ENCODE measurements around the gene PBX4. TPM values are rescaled to one million over a fixed set of nuclear protein-coding genes. Genes with fewer than 3 reads are reported as not detected.
A peak's percentile ranks its signal among the peaks of the same experiment; 100 is the strongest.

PBX4 gene
- total and polyA plus RNA-seq, 2 of the 8 experiments (the other 6 are each of a cell fraction or from before 2014, with no cell fraction given), result 3.4 to 3.8 TPM

DNA sequence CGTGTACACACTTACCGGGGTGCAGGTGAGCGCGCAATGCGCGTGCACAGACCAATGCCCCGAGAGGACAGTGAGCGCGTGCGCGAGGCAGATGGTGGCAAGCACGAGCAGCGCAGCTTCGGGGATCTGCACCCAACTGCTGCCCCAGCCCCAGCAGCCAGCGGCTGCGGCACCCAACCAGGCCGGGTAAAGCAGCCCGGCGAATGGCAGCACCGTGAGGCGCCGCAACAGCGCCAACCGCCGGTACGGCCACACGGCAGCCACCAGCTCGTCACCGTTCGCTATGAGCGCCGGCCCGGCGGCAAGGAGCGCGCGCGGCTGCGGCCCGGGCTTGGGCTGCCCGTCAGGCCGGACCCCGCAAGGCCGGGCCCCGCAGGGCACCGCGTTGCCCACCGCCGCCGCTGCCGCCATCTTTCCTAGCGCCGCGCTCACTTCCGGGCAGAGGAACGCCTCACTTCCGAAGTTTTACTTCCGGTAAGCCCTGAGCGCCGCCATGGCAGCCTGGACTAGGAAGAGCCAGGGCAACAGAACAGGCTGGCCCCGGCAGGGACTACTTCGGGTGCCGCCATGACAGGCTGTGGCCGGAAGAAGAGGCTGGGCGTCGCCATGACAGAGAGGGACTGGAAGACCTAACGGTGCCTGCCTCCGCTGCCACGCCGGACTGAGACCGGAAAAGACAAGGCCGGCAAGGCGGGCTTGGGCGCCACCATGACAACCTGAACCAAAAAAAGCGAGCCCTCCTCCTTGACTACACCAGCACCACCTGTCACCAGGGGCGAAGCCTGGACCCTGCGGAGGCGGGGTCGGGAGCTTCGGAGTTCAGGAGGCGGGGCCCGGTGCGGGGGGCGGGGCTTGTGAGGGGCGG lies 45.0 kb upstream of the PBX4 start, which contains the start of gene ATP13A1 (continued):
- TF ChIP-seq EGR1 (IDR thresholded peaks at IDR 0.05; ENCODE audit: borderline replicate concordance, low read depth, low read length) (peak; percentile 94), FOSL1 (IDR thresholded peaks at IDR 0.05; ENCODE audit: insufficient read depth, low read depth, low read length) (no peak), JUN (IDR thresholded peaks at IDR 0.05; ENCODE audit: low read depth, low read length) (0 out of 2 replicates have a peak, but pooled peaks have one; percentile 9), CTBP2 (IDR thresholded peaks at IDR 0.05; ENCODE audit: borderline replicate concordance, insufficient read depth, insufficient read length, low read length) (no peak), TAF1 (IDR thresholded peaks at IDR 0.05; ENCODE audit: low read depth, low read length) (peak; percentile 88), KDM4A (IDR thresholded peaks at IDR 0.05; ENCODE audit: low read depth, low read length, severe bottlenecking) (peak; percentile 70)
- TF ChIP-seq, protein P1, sequence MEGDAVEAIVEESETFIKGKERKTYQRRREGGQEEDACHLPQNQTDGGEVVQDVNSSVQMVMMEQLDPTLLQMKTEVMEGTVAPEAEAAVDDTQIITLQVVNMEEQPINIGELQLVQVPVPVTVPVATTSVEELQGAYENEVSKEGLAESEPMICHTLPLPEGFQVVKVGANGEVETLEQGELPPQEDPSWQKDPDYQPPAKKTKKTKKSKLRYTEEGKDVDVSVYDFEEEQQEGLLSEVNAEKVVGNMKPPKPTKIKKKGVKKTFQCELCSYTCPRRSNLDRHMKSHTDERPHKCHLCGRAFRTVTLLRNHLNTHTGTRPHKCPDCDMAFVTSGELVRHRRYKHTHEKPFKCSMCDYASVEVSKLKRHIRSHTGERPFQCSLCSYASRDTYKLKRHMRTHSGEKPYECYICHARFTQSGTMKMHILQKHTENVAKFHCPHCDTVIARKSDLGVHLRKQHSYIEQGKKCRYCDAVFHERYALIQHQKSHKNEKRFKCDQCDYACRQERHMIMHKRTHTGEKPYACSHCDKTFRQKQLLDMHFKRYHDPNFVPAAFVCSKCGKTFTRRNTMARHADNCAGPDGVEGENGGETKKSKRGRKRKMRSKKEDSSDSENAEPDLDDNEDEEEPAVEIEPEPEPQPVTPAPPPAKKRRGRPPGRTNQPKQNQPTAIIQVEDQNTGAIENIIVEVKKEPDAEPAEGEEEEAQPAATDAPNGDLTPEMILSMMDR (IDR thresholded peaks at IDR 0.05; ENCODE audit: control extremely low read depth in 1 of 3, insufficient read depth in 1 of 3, low read depth in 1 of 3, low read length in 3 of 3), result peak in 2 of 3 experiments; percentile 1 to 9; a peak in 1 of 4 replicates
